ENCODE measurements around the gene LARGE2. TPM values are rescaled to one million over a fixed set of nuclear protein-coding genes. Genes with fewer than 3 reads are reported as not detected.
A peak's percentile ranks its signal among the peaks of the same experiment; 100 is the strongest.

LARGE2 gene
- total RNA-seq = 1 to 10 TPM in 1 of 4 donors, not detected in 3; 2.5 TPM

GRCh38 chr11:45922425-45923082 is at the start of gene LARGE2:
LARGE2 (plus strand) TSS chr11:45922656; CDS start chr11:45922883, 227 bp downstream.
- Histone ChIP-seq H3K36me3 (no peaks in the 10 kb centered on the region), H3K4me1 (peaks cover 0 to 29% (median 13%) of the 10 kb centered on the region in 3 donors), H3K4me3 (peak within 1 kb of the TSS in 1 of 2 donors; percentile 44), H3K27me3 (peaks cover 62% of the 10 kb centered on the region), H3K9me3 (no peaks in the 10 kb centered on the region), H3K27ac (peak within 1 kb of the TSS in 1 of 4 donors; percentile 23)
- no CpG with 5 or more reads among the region's 73 CpGs for WGBS, 2 donors (ENCODE audit: low coverage in 1 of 2)
- ATAC-seq = no peak
- TF ChIP-seq POLR2AphosphoS5 (IDR thresholded peaks at IDR 0.05) = no peak
- no peak for TF ChIP-seq POLR2A (IDR thresholded peaks at IDR 0.05)
- TF ChIP-seq EP300 (IDR thresholded peaks at IDR 0.05) = no peak
- TF ChIP-seq, protein P1, sequence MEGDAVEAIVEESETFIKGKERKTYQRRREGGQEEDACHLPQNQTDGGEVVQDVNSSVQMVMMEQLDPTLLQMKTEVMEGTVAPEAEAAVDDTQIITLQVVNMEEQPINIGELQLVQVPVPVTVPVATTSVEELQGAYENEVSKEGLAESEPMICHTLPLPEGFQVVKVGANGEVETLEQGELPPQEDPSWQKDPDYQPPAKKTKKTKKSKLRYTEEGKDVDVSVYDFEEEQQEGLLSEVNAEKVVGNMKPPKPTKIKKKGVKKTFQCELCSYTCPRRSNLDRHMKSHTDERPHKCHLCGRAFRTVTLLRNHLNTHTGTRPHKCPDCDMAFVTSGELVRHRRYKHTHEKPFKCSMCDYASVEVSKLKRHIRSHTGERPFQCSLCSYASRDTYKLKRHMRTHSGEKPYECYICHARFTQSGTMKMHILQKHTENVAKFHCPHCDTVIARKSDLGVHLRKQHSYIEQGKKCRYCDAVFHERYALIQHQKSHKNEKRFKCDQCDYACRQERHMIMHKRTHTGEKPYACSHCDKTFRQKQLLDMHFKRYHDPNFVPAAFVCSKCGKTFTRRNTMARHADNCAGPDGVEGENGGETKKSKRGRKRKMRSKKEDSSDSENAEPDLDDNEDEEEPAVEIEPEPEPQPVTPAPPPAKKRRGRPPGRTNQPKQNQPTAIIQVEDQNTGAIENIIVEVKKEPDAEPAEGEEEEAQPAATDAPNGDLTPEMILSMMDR (IDR thresholded peaks at IDR 0.05) = no peak

- Histone ChIP-seq H3K9me3 (no peaks in the 10 kb centered on the region), H3K27ac (no peak overlapping the region), H3K4me1 (peaks cover 0 to 6% (median 0%) of the 10 kb centered on the region in 3 donors), H3K36me3 (peaks cover 0 to 97% of the 10 kb centered on the region in 2 donors), H3K4me3 (no peak overlapping the region), H3K27me3 (no peaks in the 10 kb centered on the region)
- 46 to 80% methylated on average over 1 to 5 of the region's 6 CpGs for WGBS, 2 donors (ENCODE audit: low coverage in 1 of 2)
- no peak for TF ChIP-seq EP300 (IDR thresholded peaks at IDR 0.05)
- no peak for TF ChIP-seq POLR2AphosphoS5 (IDR thresholded peaks at IDR 0.05)
- no peak for TF ChIP-seq POLR2A (IDR thresholded peaks at IDR 0.05)
- TF ChIP-seq, protein P1 (IDR thresholded peaks at IDR 0.05) = no peak
- ATAC-seq = no peak
These were observed 46.1 kb upstream of the LARGE2 start for GRCh38 chr11:45876401-45876800.

DNA sequence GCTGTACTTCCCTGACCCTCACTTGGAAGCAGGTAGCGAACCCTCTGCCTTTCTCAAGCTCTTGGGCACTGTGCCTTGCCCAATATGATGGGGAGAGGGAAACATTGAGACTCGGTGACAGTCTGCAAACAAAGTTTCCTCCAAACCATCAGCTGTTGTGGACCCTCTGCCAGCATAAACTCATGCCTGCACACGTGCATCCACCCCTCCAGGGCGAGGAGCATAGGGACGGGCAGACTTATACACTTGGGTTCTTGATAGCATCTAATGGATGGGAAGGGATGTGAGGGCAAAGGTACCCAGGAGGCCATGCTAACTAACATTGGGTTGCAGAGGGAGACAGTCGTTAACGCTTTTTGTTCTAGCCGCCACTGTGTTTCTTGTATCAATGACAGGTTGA is 45.2 kb upstream of the LARGE2 start:
- WGBS, 2 donors (ENCODE audit: low coverage in 1 of 2) = 90% methylated on average over 3 to 4 of the region's 8 CpGs
- peaks cover 0 to 8% (median 0%) of the 10 kb centered on the region in 3 donors for H3K4me1 ChIP-seq
- no peaks in the 10 kb centered on the region for H3K27me3 ChIP-seq
- TF ChIP-seq POLR2AphosphoS5 (IDR thresholded peaks at IDR 0.05) (no peak), POLR2A (IDR thresholded peaks at IDR 0.05) (no peak)
- ATAC-seq = no peak
- no peak overlapping the region for H3K27ac ChIP-seq
- no peak overlapping the region for H3K4me3 ChIP-seq
- H3K36me3 ChIP-seq = peaks cover 0 to 97% of the 10 kb centered on the region in 2 donors
- no peaks in the 10 kb centered on the region for H3K9me3 ChIP-seq

GRCh38 chr11:45877845-45878244 is 44.6 kb upstream of the LARGE2 start:
- Histone ChIP-seq H3K27me3 (no peaks in the 10 kb centered on the region), H3K9me3 (no peaks in the 10 kb centered on the region), H3K4me3 (no peak overlapping the region), H3K36me3 (peaks cover 0 to 97% of the 10 kb centered on the region in 2 donors), H3K4me1 (peaks cover 0 to 8% (median 0%) of the 10 kb centered on the region in 3 donors), H3K27ac (no peak overlapping the region)
- no peak for ATAC-seq
- no peak for TF ChIP-seq POLR2AphosphoS5 (IDR thresholded peaks at IDR 0.05)
- TF ChIP-seq, protein P1 (IDR thresholded peaks at IDR 0.05) = no peak
- no peak for TF ChIP-seq POLR2A (IDR thresholded peaks at IDR 0.05)
- TF ChIP-seq EP300 (IDR thresholded peaks at IDR 0.05) = no peak
- WGBS, 2 donors (ENCODE audit: low coverage in 1 of 2) = 83 to 94% methylated on average over 1 to 2 of the region's 3 CpGs

DNA sequence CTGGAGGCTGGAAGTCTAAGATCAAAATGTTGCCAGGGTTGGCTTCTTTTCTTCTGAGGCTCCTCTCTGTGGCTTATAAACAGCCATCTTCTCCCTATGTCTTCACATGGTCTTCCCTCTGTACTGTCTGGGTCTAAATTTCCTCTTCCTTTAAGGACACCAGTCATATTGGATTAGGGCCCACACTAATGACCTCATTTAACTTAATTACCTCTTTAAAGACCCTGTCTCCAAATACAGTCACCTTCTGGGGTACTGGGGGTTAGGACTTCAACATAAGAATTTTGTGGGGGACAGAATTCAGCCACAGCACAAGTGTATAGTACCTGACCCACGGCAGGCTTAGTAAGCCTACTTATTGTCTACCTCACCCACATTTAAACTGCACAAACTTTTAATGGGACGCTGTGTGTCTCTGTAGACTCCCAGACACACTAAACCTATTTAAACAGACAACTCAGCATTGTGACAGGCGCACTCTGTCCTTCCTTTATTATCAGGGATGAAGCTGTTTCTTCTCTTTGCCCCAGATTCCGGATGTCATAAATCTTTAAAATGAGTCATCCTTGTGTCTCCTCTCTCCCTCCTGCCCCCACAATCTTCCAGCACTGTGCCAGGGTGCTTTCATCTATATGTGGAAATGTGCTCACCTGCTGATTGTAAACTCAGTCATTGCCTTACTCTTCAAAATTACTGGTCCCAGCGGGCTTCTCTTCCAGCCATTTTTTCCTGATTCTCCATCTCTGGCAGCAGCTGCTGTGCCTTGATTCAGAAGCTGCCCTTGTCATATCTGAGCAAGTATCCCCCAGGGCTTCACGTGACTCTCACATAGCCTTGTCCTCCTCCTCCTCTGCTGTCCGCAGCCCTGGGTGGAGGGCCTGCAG is 42.4 kb upstream of the LARGE2 start:
- no peak for ATAC-seq
- no peak for TF ChIP-seq POLR2AphosphoS5 (IDR thresholded peaks at IDR 0.05)
- TF ChIP-seq, protein P1 (IDR thresholded peaks at IDR 0.05) = no peak
- no peak for TF ChIP-seq EP300 (IDR thresholded peaks at IDR 0.05)
- no peak for TF ChIP-seq POLR2A (IDR thresholded peaks at IDR 0.05)
- H3K9me3 ChIP-seq = no peaks in the 10 kb centered on the region
- peaks cover 0 to 10% (median 0%) of the 10 kb centered on the region in 3 donors for H3K4me1 ChIP-seq
- no peak overlapping the region for H3K27ac ChIP-seq
- 39 to 67% methylated on average over 4 to 6 of the region's 7 CpGs for WGBS, 2 donors (ENCODE audit: low coverage in 1 of 2)
- no peak overlapping the region for H3K4me3 ChIP-seq
- H3K36me3 ChIP-seq = peaks cover 0 to 83% of the 10 kb centered on the region in 2 donors
- no peaks in the 10 kb centered on the region for H3K27me3 ChIP-seq

All from gastroesophageal sphincter (tissue), 4 donors.